K562 (cell line): Measurements from ENCODE around the gene HGD. TPM values are rescaled to one million over a fixed set of nuclear protein-coding genes. Genes with fewer than 3 reads are reported as not detected.

ENCODE experiments used
- ATAC-seq: fragments of 200-7000 bp; cut with Tn5 transposase; 3 replicates; pipeline ENCODE4 v1.9.1; 2020; ENCODE audit warnings: moderate library complexity
- BruUV-seq: library from RNA; stranded (reverse); fragments of 400-500 nt; replicated peaks from 2 replicates; lab custom pipeline; 2021; lab: Mats Ljungman, UMichigan
- CTCF ChIA-PET: fragments of 300-600 bp; formaldehyde crosslinking; extraction: SDS; loops from one replicate; lab custom pipeline; 2021; ENCODE audit warnings: low intra/inter-chr PET ratio; lab: Yijun Ruan, JAX
- POLR2A ChIA-PET: fragments of 300-600, 350-650 bp; sonication (Branson Sonifier 250); formaldehyde crosslinking; extraction: SDS; loops from one replicate; lab custom pipeline; 2021; ENCODE audit warnings: antibody characterized with exemption, inconsistent platforms; lab: Yijun Ruan, JAX
- DNase-seq, 4 experiments: peaks; one replicate each; pipeline versions ENCODE4 v3.0.0 to v3.0.0-alpha.2; 2011 to 2018; ENCODE audit warnings: low spot score in 3 of 4, mixed read lengths in 3 of 4; ENCODE audit errors: extremely low read depth in 1 of 4
- FAIRE-seq: peaks from 2 replicates; lab custom pipeline; 2011; peaks lifted over from hg19 to GRCh38; lab: Jason Lieb, UNC
- H2AFZ ChIP-seq: 2 replicates; pipeline ENCODE4 v1.6.0; 2011; ENCODE audit warnings: low read depth, low read length, control low read depth, inconsistent platforms
- H3K27ac ChIP-seq: fragments of 200-600 bp; 3 replicates; pipeline ENCODE4 v1.8.0; 2011; ENCODE audit warnings: low read depth, mild to moderate bottlenecking, control low read depth, inconsistent platforms, low read length, moderate library complexity, mixed read lengths; ENCODE audit errors: extremely low read depth
- H3K27me3 ChIP-seq, 2 experiments: fragments of 300-600 bp in 1 of 2; 2 replicates in 1 of 2; 3 replicates in 1 of 2; pipeline versions ENCODE4 v1.6.0 to v1.8.0; 2011; ENCODE audit warnings: inconsistent platforms in 2 of 2, low read length in 2 of 2, mild to moderate bottlenecking in 1 of 2, mixed read lengths in 1 of 2, moderate library complexity in 1 of 2; ENCODE audit not compliant: control insufficient read depth in 2 of 2, insufficient read depth in 2 of 2
- H3K36me3 ChIP-seq: fragments of 300-600 bp; 3 replicates; pipeline ENCODE4 v1.8.0; 2011; ENCODE audit warnings: mild to moderate bottlenecking, low read length, inconsistent platforms; ENCODE audit not compliant: control insufficient read depth, insufficient read depth
- H3K4me1 ChIP-seq, 2 experiments: fragments of 200-600 bp in 1 of 2; replicated peaks in 1 of 2; 2 replicates in 1 of 2; 3 replicates in 1 of 2; pipeline versions ENCODE4 v1.5.1 to v1.8.0; 2011; ENCODE audit warnings: inconsistent platforms in 2 of 2, low read length in 2 of 2, mild to moderate bottlenecking in 1 of 2, mixed read lengths in 1 of 2, moderate library complexity in 1 of 2; ENCODE audit not compliant: control insufficient read depth in 2 of 2, insufficient read depth in 2 of 2
- H3K4me2 ChIP-seq: 2 replicates; pipeline ENCODE4 v1.6.1; 2011; ENCODE audit warnings: low read length, control low read depth, inconsistent platforms, mixed read lengths; ENCODE audit not compliant: insufficient read depth
- H3K4me3 ChIP-seq: fragments of 200-600 bp; sonication (generic), shearing (Covaris generic); 2 replicates; pipeline ENCODE4 v1.5.1; 2016; ENCODE audit warnings: control low read depth, inconsistent platforms
- H3K79me2 ChIP-seq: fragments of 200-600 bp; 3 replicates; pipeline ENCODE4 v1.8.0; 2011; ENCODE audit warnings: low read length, inconsistent platforms; ENCODE audit not compliant: control insufficient read depth, insufficient read depth
- H3K9ac ChIP-seq, 2 experiments: 2 replicates each; pipeline versions ENCODE4 v1.6.0 to v1.6.1; 2011; ENCODE audit warnings: low read depth in 2 of 2, low read length in 2 of 2, control low read depth in 1 of 2, inconsistent platforms in 1 of 2, mild to moderate bottlenecking in 1 of 2, mixed read lengths in 1 of 2; ENCODE audit not compliant: insufficient read depth in 1 of 2
- H3K9me1 ChIP-seq: one replicate; pipeline ENCODE4 v1.6.0; 2011; ENCODE audit warnings: inconsistent platforms, mild to moderate bottlenecking, low read length, moderate library complexity; ENCODE audit not compliant: control insufficient read depth, insufficient read depth
- H3K9me3 ChIP-seq: replicated peaks from 2 replicates; pipeline ENCODE4 v1.5.1; 2011; ENCODE audit warnings: low read depth, low read length, inconsistent platforms; ENCODE audit not compliant: control insufficient read depth, insufficient read depth
- H4K20me1 ChIP-seq: replicated peaks from 2 replicates; pipeline ENCODE4 v1.6.1; 2011; ENCODE audit warnings: low read length, inconsistent platforms, mixed read lengths; ENCODE audit not compliant: control insufficient read depth, insufficient read depth
- ELK3 ChIP-seq: fragments of 450-650 bp; formaldehyde crosslinking; IDR thresholded peaks from 2 replicates; pipeline ENCODE4 v1.4.0; 2020; ENCODE audit warnings: mild to moderate bottlenecking
- KDM2B ChIP-seq: fragments of 250-450 bp; sonication (Bioruptor Pico); IDR thresholded peaks from 2 replicates; pipeline ENCODE4 v1.8.0; 2021; ENCODE audit warnings: mild to moderate bottlenecking, moderate library complexity
- KDM4B ChIP-seq, 2 experiments: fragments of 450-650 bp in 1 of 2; sonication (generic) in 1 of 2; IDR thresholded peaks; 2 replicates each; pipeline ENCODE4 v1.6.1; 2016 to 2017; ENCODE audit warnings: borderline replicate concordance in 2 of 2, antibody characterized with exemption in 1 of 2, low read depth in 1 of 2, mild to moderate bottlenecking in 1 of 2
- L3MBTL2 ChIP-seq: fragments of 450-650 bp; IDR thresholded peaks from 2 replicates; pipeline ENCODE4 v1.6.1; 2016; ENCODE audit warnings: mild to moderate bottlenecking, moderate library complexity
- MCM2 ChIP-seq: fragments of 450-650 bp; IDR thresholded peaks from 2 replicates; pipeline ENCODE4 v1.6.1; 2017; ENCODE audit warnings: low read depth, mild to moderate bottlenecking
- NKRF ChIP-seq: fragments of 450-650 bp; IDR thresholded peaks from 2 replicates; pipeline ENCODE4 v1.6.1; 2016; ENCODE audit warnings: borderline replicate concordance
- RB1 ChIP-seq: fragments of 450-650 bp; IDR thresholded peaks from 2 replicates; pipeline ENCODE4 v1.6.1; 2017; ENCODE audit warnings: low read depth, mild to moderate bottlenecking
- RBM34 ChIP-seq: fragments of 200-400 bp; formaldehyde crosslinking; IDR thresholded peaks from 2 replicates; pipeline ENCODE4 v1.6.1; 2018; ENCODE audit warnings: low read length, borderline replicate concordance; ENCODE audit not compliant: insufficient read depth
- SETDB1 ChIP-seq: IDR thresholded peaks from one replicate; pipeline ENCODE4 v1.6.1; 2012; ENCODE audit warnings: low read length, control low read depth, inconsistent platforms
- SPI1 ChIP-seq: IDR thresholded peaks from 2 replicates; pipeline ENCODE4 v1.6.1; 2011; ENCODE audit warnings: low read depth, low read length, control low read depth, borderline replicate concordance
- TCF7 ChIP-seq: sonication (generic); IDR thresholded peaks from 2 replicates; pipeline ENCODE4 v1.6.1; 2016; ENCODE audit warnings: antibody characterized with exemption, borderline replicate concordance
- ZC3H11A ChIP-seq: IDR thresholded peaks from 2 replicates; pipeline ENCODE4 v1.6.1; 2012; ENCODE audit warnings: low read depth, low read length, improper control_type of control experiment
- ZEB2 ChIP-seq: fragments of 450-650 bp; IDR thresholded peaks from 2 replicates; pipeline ENCODE4 v1.6.1; 2016
- ZNF143 ChIP-seq: sonication (generic); formaldehyde crosslinking; IDR thresholded peaks from 2 replicates; pipeline ENCODE4 v1.9.0; 2022; ENCODE audit warnings: mild to moderate bottlenecking, missing genetic modification reagents
- WGBS: fragments of 100-300 bp; shearing (Covaris generic); methylation state at CpG from one replicate; pipeline ENCODE4 v1.1.6; 2016; ENCODE audit warnings: low coverage, mixed read lengths; ENCODE audit not compliant: insufficient coverage; ENCODE audit errors: missing lambda C conversion rate; 5-methylcytosine and 5-hydroxymethylcytosine counted together
- in situ Hi-C: fragments of 300-500 bp; cut with MboI; formaldehyde crosslinking; loops from 4 replicates; pipeline ENCODE4 v1.15.0; 2018; ENCODE audit warnings: inconsistent platforms, mixed read lengths
- intact Hi-C: fragments of 100-400 bp; cut with micrococcal nuclease; formaldehyde crosslinking; loops from 2 replicates; pipeline ENCODE4 v1.14.2; 2022
- polyA plus RNA-seq, 8 experiments: library from polyadenylated mRNA; depleted of rRNA in 4 of 8; stranded (reverse) in 5 of 8; unstranded in 3 of 8; fragments of >200 nt; fragmentation: Nextera tagmentation in 2 of 8; fragmentation: Illumina TruSeq in 1 of 8; extraction: Ambion mirVana in 2 of 8; extraction: Trizol in 1 of 8; gene quantifications; 2 replicates each; pipeline versions ENCODE4 v1.2.1 to v1.2.3, GENCODE V29; 2011 to 2014; ENCODE audit warnings: inconsistent platforms in 1 of 8, missing spikeins in 1 of 8
- total RNA-seq, 7 experiments: library from RNA; depleted of rRNA in 6 of 7; stranded (reverse); fragments of >200 nt in 6 of 7; fragmentation: Illumina TruSeq in 2 of 7; extraction: Trizol in 2 of 7; gene quantifications; 2 replicates each; pipeline versions ENCODE4 v1.2.1 to v1.2.3, GENCODE V29; 2011 to 2021; ENCODE audit warnings: low replicate concordance in 1 of 7
- TF ChIP-seq, protein P1 (sequence below): fragments of 250-450 bp; sonication (Bioruptor Pico); IDR thresholded peaks from 2 replicates; pipeline ENCODE4 v1.5.0; 2021; ENCODE audit warnings: mild to moderate bottlenecking, moderate library complexity

HGD gene
- total and polyA plus RNA-seq, 9 of the 15 experiments (the other 6 are each of a cell fraction or from before 2014, with no cell fraction given) = 0.08 to 0.25 (median 0.17) TPM; not detected in 4

GRCh38 chr3:120685411-120685810, 3.4 kb upstream of the HGD start:
- ATAC-seq = no peak
- intact Hi-C loops = no loop called here
- BruUV-seq = no TSS peak
- no peak for DNase-seq
- Histone ChIP-seq H3K9ac (no peak overlapping the region), H4K20me1 (no peaks in the 10 kb centered on the region), H2AFZ (no peak overlapping the region), H3K4me1 (no peaks in the 10 kb centered on the region), H3K36me3 (0 out of 3 replicates have a peak, but pooled peaks cover 3% of the 10 kb centered on the region), H3K27ac (no peak overlapping the region), H3K9me1 (no peaks in the 10 kb centered on the region), H3K79me2 (no peaks in the 10 kb centered on the region), H3K4me3 (no peak overlapping the region), H3K27me3 (no peaks in the 10 kb centered on the region), H3K9me3 (no peaks in the 10 kb centered on the region), H3K4me2 (no peak overlapping the region)
- ChIA-PET POLR2A (interaction anchor here (1.1 kb wide), 1 partner anchor 8 kb away, joined by 3 read pairs; no protein-coding TSS in a partner anchor), CTCF (no interaction called here)
- in situ Hi-C loops = no loop called here
- 94% methylated on average over 1 of the region's 1 CpG for WGBS
- TF ChIP-seq MCM2 (no peak), RBM34 (no peak), ZEB2 (no peak), TCF7 (no peak), KDM2B (no peak), NKRF (no peak), SETDB1 (no peak), SPI1 (no peak), ZC3H11A (no peak), ELK3 (CRISPR knock-in tag) (no peak), RB1 (no peak), L3MBTL2 (no peak), ZNF143 (no peak), KDM4B (IDR thresholded peaks at IDR 0.05; ENCODE audit: borderline replicate concordance in 2 of 2, low read depth in 1 of 2) (no peak)
- TF ChIP-seq, protein P1, sequence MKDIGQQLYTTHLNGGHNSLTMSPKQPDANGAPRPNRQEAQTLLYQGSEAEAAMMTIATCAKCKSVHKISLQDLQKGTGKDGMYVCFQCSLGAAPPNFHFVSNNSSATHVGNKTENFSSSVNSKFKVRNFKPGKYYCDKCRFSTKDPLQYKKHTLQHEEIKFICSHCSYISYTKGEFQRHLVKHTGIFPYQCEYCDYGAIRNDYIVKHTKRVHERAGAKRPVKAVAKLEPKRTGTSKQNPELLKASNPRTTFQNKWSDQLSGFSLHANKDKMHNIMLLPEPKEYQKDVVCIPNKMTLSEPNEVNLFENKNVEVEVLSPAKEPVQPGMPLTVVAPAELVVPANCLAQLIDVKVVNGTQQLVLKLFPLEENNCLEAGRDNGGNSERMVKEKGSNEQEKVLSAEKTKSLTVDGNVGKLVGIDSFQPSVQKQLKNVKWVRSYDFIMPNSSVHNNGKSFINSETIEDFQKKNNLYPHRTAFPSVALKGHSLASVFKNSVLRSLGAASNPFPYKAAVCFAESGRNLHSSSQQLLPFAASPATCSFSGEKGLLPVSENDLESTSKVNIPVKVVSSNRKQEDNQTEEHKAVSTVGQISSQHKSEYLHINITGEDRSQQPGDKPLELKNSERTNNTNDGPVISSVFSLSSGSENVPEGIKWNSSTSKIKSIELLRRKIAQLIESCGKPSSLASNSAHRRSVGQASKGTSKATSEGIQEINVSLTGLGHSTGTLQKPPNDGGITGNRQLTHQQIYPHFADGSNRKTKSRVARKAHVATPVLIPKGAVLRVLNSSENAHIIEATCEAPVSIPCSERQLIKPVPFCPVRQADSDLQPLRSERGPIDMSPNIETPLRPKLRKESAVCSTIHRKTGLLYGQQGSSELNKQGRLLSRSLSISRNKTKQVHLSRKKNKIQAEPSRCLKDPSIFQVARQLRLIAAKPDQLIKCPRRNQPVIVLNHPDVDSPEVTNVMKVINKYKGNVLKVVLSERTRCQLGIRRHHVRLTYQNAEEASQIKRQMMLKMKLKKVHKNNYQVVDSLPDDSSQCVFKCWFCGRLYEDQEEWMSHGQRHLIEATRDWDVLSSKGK (CRISPR knock-in tag) = no peak
- TF ChIP-seq, all 486 proteins: peak for 0
- no peak for FAIRE-seq
